Fibroblast of skin of back (primary cell): ENCODE measurements around the gene GNPDA1. TPM values are rescaled to one million over a fixed set of nuclear protein-coding genes. Genes with fewer than 3 reads are reported as not detected.
"Not testable (repeated sequence)": the region's sequence is repeated elsewhere in the genome, so short reads cannot be mapped to it uniquely, and the experiment has no call there.

Experiments used
- DNase-seq: peaks from one replicate; pipeline ENCODE4 v3.0.0-alpha.2; 2013
- polyA plus RNA-seq, 2 experiments: library from polyadenylated mRNA; unstranded; fragments of 120-200 nt; gene quantifications; one replicate each; pipeline ENCODE4 v1.2.1, GENCODE V29; 2013; ENCODE audit not compliant: insufficient read length in 2 of 2

GNPDA1 gene
- 15.9 TPM for polyA plus RNA-seq (2013, experiment 1 of 2; ENCODE audit: insufficient read length)
- 21.7 TPM for polyA plus RNA-seq (2013, experiment 2 of 2; ENCODE audit: insufficient read length)

- peak; percentile 72 for DNase-seq
Observed at GRCh38 chr5:142012792-142013388, at the start of gene GNPDA1. Gene GNPDA1, minus strand, starts transcription at chr5:142013027. Its CDS starts 992 bp downstream, at chr5:142012035.

GRCh38 chr5:142059304-142059940 lies 46.6 kb upstream of the GNPDA1 start:
- peak; percentile 12 for DNase-seq

- DNase-seq = no peak
Observed at GRCh38 chr5:142057697-142058056, 44.9 kb upstream of the GNPDA1 start.

- DNase-seq = no peak
Observed at GRCh38 chr5:142056816-142057696, 44.2 kb upstream of the GNPDA1 start.

GRCh38 chr5:142055301-142055700 lies 42.5 kb upstream of the GNPDA1 start:
- no peak for DNase-seq

GRCh38 chr5:142053426-142054151 lies 40.8 kb upstream of the GNPDA1 start:
- DNase-seq = peak; percentile 87

- DNase-seq = not testable (repeated sequence)
Observed at GRCh38 chr5:142052026-142052425, 39.2 kb upstream of the GNPDA1 start.

GRCh38 chr5:142048272-142048671 lies 35.4 kb upstream of the GNPDA1 start:
- DNase-seq = no peak

GRCh38 chr5:142046191-142046590 lies 33.4 kb upstream of the GNPDA1 start:
- no peak for DNase-seq

- not testable (repeated sequence) for DNase-seq
Observed at GRCh38 chr5:142040881-142041280, 28.1 kb upstream of the GNPDA1 start.

GRCh38 chr5:142040285-142040684 lies 27.5 kb upstream of the GNPDA1 start:
- DNase-seq = no peak

GRCh38 chr5:142038735-142039134 lies 25.9 kb upstream of the GNPDA1 start:
- no peak for DNase-seq

GRCh38 chr5:142037599-142037998 lies 24.8 kb upstream of the GNPDA1 start:
- not testable (repeated sequence) for DNase-seq

GRCh38 chr5:142036918-142037317 lies 24.1 kb upstream of the GNPDA1 start:
- no peak for DNase-seq

GRCh38 chr5:142034994-142035393 lies 22.2 kb upstream of the GNPDA1 start:
- DNase-seq = no peak

GRCh38 chr5:142033632-142034567 lies 21.1 kb upstream of the GNPDA1 start:
- DNase-seq = not testable (repeated sequence)

GRCh38 chr5:142032747-142033631 lies 20.2 kb upstream of the GNPDA1 start:
- DNase-seq = no peak

- no peak for DNase-seq
Observed at GRCh38 chr5:142032150-142032549, 19.3 kb upstream of the GNPDA1 start.

- DNase-seq = no peak
Observed at GRCh38 chr5:142025637-142026036, 12.8 kb upstream of the GNPDA1 start.

GRCh38 chr5:142024771-142025304 lies 12.0 kb upstream of the GNPDA1 start:
- DNase-seq = peak; percentile 88
